ENCODE results near the gene C6orf58. TPM values are rescaled to one million over a fixed set of nuclear protein-coding genes. Genes with fewer than 3 reads are reported as not detected.

The C6orf58 gene
- polyA plus RNA-seq, 1 donor from 2014 or later: 0.97 TPM

GRCh38 chr6:127581576-127581975, 4.6 kb downstream of the C6orf58 start:
- Histone ChIP-seq H3K27me3 (ENCODE audit: insufficient read depth, low read depth, low read length) (no peaks in the 10 kb centered on the region), H3K27ac (ENCODE audit: low read length) (no peak overlapping the region), H3F3A (ENCODE audit: insufficient read depth, low read length, poor library complexity, severe bottlenecking) (no peaks in the 10 kb centered on the region), H3K9me2 (ENCODE audit: insufficient read depth, low read length) (no peaks in the 10 kb centered on the region), H3K9me3 (ENCODE audit: low read length) (no peaks in the 10 kb centered on the region), H3K4me3 (ENCODE audit: low read length) (no peak overlapping the region), H3K9ac (ENCODE audit: low read length) (no peak overlapping the region), H2AFZ (ENCODE audit: low read depth, low read length) (no peak overlapping the region), H3K4me2 (ENCODE audit: low read length) (no peak overlapping the region), H4K20me1 (ENCODE audit: insufficient read depth) (no peaks in the 10 kb centered on the region), H3K79me2 (replicated peaks; ENCODE audit: insufficient read depth, low read length) (no peaks in the 10 kb centered on the region), H3K36me3 (ENCODE audit: insufficient read depth, low read length) (no peaks in the 10 kb centered on the region)
- no peak for TF ChIP-seq POLR2AphosphoS5 (IDR thresholded peaks at IDR 0.05)
- no peak for TF ChIP-seq TAF1 (IDR thresholded peaks at IDR 0.05; ENCODE audit: low read depth)
- TF ChIP-seq CTCF (IDR thresholded peaks at IDR 0.05; ENCODE audit: poor library complexity, severe bottlenecking): no peak
- TF ChIP-seq EZH2 (IDR thresholded peaks at IDR 0.05; ENCODE audit: borderline replicate concordance, insufficient read depth, low read length, poor library complexity, severe bottlenecking): no peak
- TF ChIP-seq EP300 (conservative IDR thresholded peaks at IDR 0.05; ENCODE audit: poor library complexity, severe bottlenecking): no peak

GRCh38 chr6:127582777-127583462, 5.9 kb downstream of the C6orf58 start:
- Histone ChIP-seq H3K36me3 (ENCODE audit: insufficient read depth, low read length) (no peaks in the 10 kb centered on the region), H3K4me3 (ENCODE audit: low read length) (no peak overlapping the region), H3F3A (ENCODE audit: insufficient read depth, low read length, poor library complexity, severe bottlenecking) (no peaks in the 10 kb centered on the region), H3K79me2 (replicated peaks; ENCODE audit: insufficient read depth, low read length) (no peaks in the 10 kb centered on the region), H3K9me2 (ENCODE audit: insufficient read depth, low read length) (no peaks in the 10 kb centered on the region), H4K20me1 (ENCODE audit: insufficient read depth) (no peaks in the 10 kb centered on the region), H3K9ac (ENCODE audit: low read length) (no peak overlapping the region), H3K9me3 (ENCODE audit: low read length) (no peaks in the 10 kb centered on the region), H3K27me3 (ENCODE audit: insufficient read depth, low read depth, low read length) (no peaks in the 10 kb centered on the region), H2AFZ (ENCODE audit: low read depth, low read length) (no peak overlapping the region), H3K27ac (ENCODE audit: low read length) (no peak overlapping the region), H3K4me2 (ENCODE audit: low read length) (no peak overlapping the region)
- TF ChIP-seq MXI1 (conservative IDR thresholded peaks at IDR 0.05; ENCODE audit: poor library complexity, severe bottlenecking): no peak
- TF ChIP-seq, protein P1, sequence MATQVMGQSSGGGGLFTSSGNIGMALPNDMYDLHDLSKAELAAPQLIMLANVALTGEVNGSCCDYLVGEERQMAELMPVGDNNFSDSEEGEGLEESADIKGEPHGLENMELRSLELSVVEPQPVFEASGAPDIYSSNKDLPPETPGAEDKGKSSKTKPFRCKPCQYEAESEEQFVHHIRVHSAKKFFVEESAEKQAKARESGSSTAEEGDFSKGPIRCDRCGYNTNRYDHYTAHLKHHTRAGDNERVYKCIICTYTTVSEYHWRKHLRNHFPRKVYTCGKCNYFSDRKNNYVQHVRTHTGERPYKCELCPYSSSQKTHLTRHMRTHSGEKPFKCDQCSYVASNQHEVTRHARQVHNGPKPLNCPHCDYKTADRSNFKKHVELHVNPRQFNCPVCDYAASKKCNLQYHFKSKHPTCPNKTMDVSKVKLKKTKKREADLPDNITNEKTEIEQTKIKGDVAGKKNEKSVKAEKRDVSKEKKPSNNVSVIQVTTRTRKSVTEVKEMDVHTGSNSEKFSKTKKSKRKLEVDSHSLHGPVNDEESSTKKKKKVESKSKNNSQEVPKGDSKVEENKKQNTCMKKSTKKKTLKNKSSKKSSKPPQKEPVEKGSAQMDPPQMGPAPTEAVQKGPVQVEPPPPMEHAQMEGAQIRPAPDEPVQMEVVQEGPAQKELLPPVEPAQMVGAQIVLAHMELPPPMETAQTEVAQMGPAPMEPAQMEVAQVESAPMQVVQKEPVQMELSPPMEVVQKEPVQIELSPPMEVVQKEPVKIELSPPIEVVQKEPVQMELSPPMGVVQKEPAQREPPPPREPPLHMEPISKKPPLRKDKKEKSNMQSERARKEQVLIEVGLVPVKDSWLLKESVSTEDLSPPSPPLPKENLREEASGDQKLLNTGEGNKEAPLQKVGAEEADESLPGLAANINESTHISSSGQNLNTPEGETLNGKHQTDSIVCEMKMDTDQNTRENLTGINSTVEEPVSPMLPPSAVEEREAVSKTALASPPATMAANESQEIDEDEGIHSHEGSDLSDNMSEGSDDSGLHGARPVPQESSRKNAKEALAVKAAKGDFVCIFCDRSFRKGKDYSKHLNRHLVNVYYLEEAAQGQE (IDR thresholded peaks at IDR 0.05; ENCODE audit: borderline replicate concordance): no peak
- TF ChIP-seq POLR2AphosphoS5 (IDR thresholded peaks at IDR 0.05): no peak
- no peak for TF ChIP-seq CTCF (IDR thresholded peaks at IDR 0.05; ENCODE audit: poor library complexity, severe bottlenecking)
